HepG2 (cell line): Measurements from ENCODE around the gene ADAMTS20.

Source experiments
- ARNT ChIP-seq: fragments of 450-650 bp; IDR thresholded peaks from 2 replicates; pipeline ENCODE4 v1.6.1; 2017
- HMGXB4 ChIP-seq, 2 experiments: sonication (generic) in 1 of 2; formaldehyde crosslinking in 1 of 2; IDR thresholded peaks; 2 replicates each; pipeline versions ENCODE4 v1.4.0 to v1.6.1; 2018 to 2020; ENCODE audit warnings: missing genetic modification reagents in 2 of 2, borderline replicate concordance in 1 of 2, low read depth in 1 of 2, mild to moderate bottlenecking in 1 of 2, missing biosample characterization in 1 of 2
- RCOR2 ChIP-seq: IDR thresholded peaks from 2 replicates; pipeline ENCODE4 v1.6.1; 2016; ENCODE audit warnings: missing biosample characterization, missing genetic modification reagents
- THAP11 ChIP-seq: IDR thresholded peaks from 2 replicates; pipeline ENCODE4 v1.6.1; 2016; ENCODE audit warnings: missing biosample characterization, missing genetic modification reagents
- ZFX ChIP-seq: sonication (generic); formaldehyde crosslinking; IDR thresholded peaks from 2 replicates; pipeline ENCODE4 v1.4.0; 2020; ENCODE audit warnings: mild to moderate bottlenecking, low read depth, missing genetic modification reagents, moderate library complexity
- TF ChIP-seq, protein P1 (sequence below): sonication (generic); formaldehyde crosslinking; IDR thresholded peaks from 2 replicates; pipeline ENCODE4 v1.8.0; 2022; ENCODE audit warnings: mild to moderate bottlenecking, missing genetic modification reagents, moderate library complexity

GRCh38 chr12:43428088-43428600 lies 123.9 kb downstream of the ADAMTS20 start:
- no peak for TF ChIP-seq HMGXB4 (CRISPR knock-in tag; IDR thresholded peaks at IDR 0.05; ENCODE audit: borderline replicate concordance in 1 of 2, low read depth in 1 of 2)
- TF ChIP-seq THAP11 (CRISPR knock-in tag), result no peak
- TF ChIP-seq RCOR2, result no peak
- no peak for TF ChIP-seq ARNT
- TF ChIP-seq, protein P1, sequence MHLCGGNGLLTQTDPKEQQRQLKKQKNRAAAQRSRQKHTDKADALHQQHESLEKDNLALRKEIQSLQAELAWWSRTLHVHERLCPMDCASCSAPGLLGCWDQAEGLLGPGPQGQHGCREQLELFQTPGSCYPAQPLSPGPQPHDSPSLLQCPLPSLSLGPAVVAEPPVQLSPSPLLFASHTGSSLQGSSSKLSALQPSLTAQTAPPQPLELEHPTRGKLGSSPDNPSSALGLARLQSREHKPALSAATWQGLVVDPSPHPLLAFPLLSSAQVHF (CRISPR knock-in tag), result no peak
- no peak for TF ChIP-seq ZFX (CRISPR knock-in tag)
